Parathyroid adenoma (tissue), 2 donors: ENCODE measurements around the gene TBC1D4.

Experiments used
- H2AFZ ChIP-seq: fragments of 300-600 bp; sonication (generic); one replicate; pipeline ENCODE4 v1.7.0; 2017; ENCODE audit warnings: antibody characterized with exemption, mild to moderate bottlenecking
- H3K27ac ChIP-seq: fragments of 300-600 bp; sonication (generic); one replicate; pipeline ENCODE4 v1.7.0; 2017
- H3K27me3 ChIP-seq: fragments of 300-600 bp; sonication (generic); one replicate; pipeline ENCODE4 v1.7.0; 2017; ENCODE audit warnings: low read length; ENCODE audit not compliant: control insufficient read depth, insufficient read depth
- H3K36me3 ChIP-seq: fragments of 300-600 bp; sonication (generic); one replicate; pipeline ENCODE4 v1.7.0; 2017; ENCODE audit warnings: low read length; ENCODE audit not compliant: control insufficient read depth, insufficient read depth
- H3K4me1 ChIP-seq: fragments of 300-600 bp; sonication (generic); one replicate; pipeline ENCODE4 v1.7.0; 2017; ENCODE audit warnings: control low read depth
- H3K4me2 ChIP-seq: fragments of 300-600 bp; sonication (generic); one replicate; pipeline ENCODE4 v1.7.0; 2017; ENCODE audit warnings: low read length
- H3K4me3 ChIP-seq: fragments of 300-600 bp; sonication (generic); one replicate; pipeline ENCODE4 v1.7.0; 2017; ENCODE audit warnings: low read depth, low read length
- H3K79me2 ChIP-seq: fragments of 300-600 bp; sonication (generic); one replicate; pipeline ENCODE4 v1.7.0; 2017; ENCODE audit warnings: control low read depth
- H3K9ac ChIP-seq: fragments of 300-600 bp; sonication (generic); one replicate; pipeline ENCODE4 v1.7.0; 2017; ENCODE audit warnings: mild to moderate bottlenecking
- H3K9me3 ChIP-seq: fragments of 300-600 bp; sonication (generic); one replicate; pipeline ENCODE4 v1.7.0; 2017; ENCODE audit warnings: low read length; ENCODE audit not compliant: control insufficient read depth
- CTCF ChIP-seq: fragments of 300-600 bp; sonication (generic); IDR thresholded peaks from one replicate; pipeline ENCODE4 v1.7.0; 2017; ENCODE audit warnings: antibody characterized with exemption, mild to moderate bottlenecking
- donor health status: primary hyperparathyroidism.

Gene TBC1D4

GRCh38 chr13:75514080-75514995 is 32.4 kb upstream of the TBC1D4 start:
- Histone ChIP-seq H3K27ac (no peak overlapping the region), H3K79me2 (no peaks in the 10 kb centered on the region), H3K36me3 (no peaks in the 10 kb centered on the region), H3K27me3 (no peaks in the 10 kb centered on the region), H3K9ac (no peak overlapping the region), H2AFZ (no peak overlapping the region), H3K4me1 (no peaks in the 10 kb centered on the region), H3K4me2 (no peak overlapping the region), H3K4me3 (no peak overlapping the region), H3K9me3 (no peaks in the 10 kb centered on the region)
- TF ChIP-seq CTCF: no peak

- H3K27ac ChIP-seq: no peak overlapping the region
- H3K9me3 ChIP-seq: no peaks in the 10 kb centered on the region
- no peaks in the 10 kb centered on the region for H3K79me2 ChIP-seq
- no peaks in the 10 kb centered on the region for H3K4me1 ChIP-seq
- TF ChIP-seq CTCF: no peak
- no peak overlapping the region for H3K4me3 ChIP-seq
- H3K36me3 ChIP-seq: no peaks in the 10 kb centered on the region
- H3K9ac ChIP-seq: no peak overlapping the region
- no peaks in the 10 kb centered on the region for H3K27me3 ChIP-seq
- no peak overlapping the region for H3K4me2 ChIP-seq
- no peak overlapping the region for H2AFZ ChIP-seq
Observed at GRCh38 chr13:75513271-75513670, 31.3 kb upstream of the TBC1D4 start.

GRCh38 chr13:75512253-75512652 is 30.3 kb upstream of the TBC1D4 start:
- H3K79me2 ChIP-seq: no peaks in the 10 kb centered on the region
- no peaks in the 10 kb centered on the region for H3K9me3 ChIP-seq
- H3K4me2 ChIP-seq: no peak overlapping the region
- H2AFZ ChIP-seq: no peak overlapping the region
- H3K27ac ChIP-seq: no peak overlapping the region
- no peaks in the 10 kb centered on the region for H3K4me1 ChIP-seq
- H3K4me3 ChIP-seq: no peak overlapping the region
- TF ChIP-seq CTCF: no peak
- no peaks in the 10 kb centered on the region for H3K36me3 ChIP-seq
- no peaks in the 10 kb centered on the region for H3K27me3 ChIP-seq
- H3K9ac ChIP-seq: no peak overlapping the region

GRCh38 chr13:75511051-75511625 is 29.2 kb upstream of the TBC1D4 start:
- Histone ChIP-seq H3K4me2 (no peak overlapping the region), H3K36me3 (no peaks in the 10 kb centered on the region), H3K79me2 (no peaks in the 10 kb centered on the region), H3K9me3 (no peaks in the 10 kb centered on the region), H2AFZ (no peak overlapping the region), H3K9ac (no peak overlapping the region), H3K27ac (no peak overlapping the region), H3K27me3 (no peaks in the 10 kb centered on the region), H3K4me3 (no peak overlapping the region), H3K4me1 (no peaks in the 10 kb centered on the region)
- no peak for TF ChIP-seq CTCF
